Mononuclear cell (primary cell): ENCODE data around the gene KMT5B. TPM values are rescaled to one million over a fixed set of nuclear protein-coding genes. Genes with fewer than 3 reads are reported as not detected.

Experiments used
- H3K27me3 ChIP-seq: 2 replicates; pipeline ENCODE4 v1.6.0; 2011; ENCODE audit warnings: low read length, control low read depth; ENCODE audit not compliant: insufficient read depth
- H3K4me1 ChIP-seq: 2 replicates; pipeline ENCODE4 v1.5.1; 2011; ENCODE audit warnings: mild to moderate bottlenecking, low read length, control low read depth; ENCODE audit not compliant: insufficient read depth
- H3K4me3 ChIP-seq: 2 replicates; pipeline ENCODE4 v1.5.1; 2011; ENCODE audit warnings: mild to moderate bottlenecking, low read length, moderate library complexity
- H3K9me3 ChIP-seq: 2 replicates; pipeline ENCODE4 v1.5.1; 2011; ENCODE audit warnings: low read depth, mild to moderate bottlenecking, control low read depth, low read length
- total RNA-seq: library from RNA; depleted of rRNA; stranded (reverse); fragments of >200 nt; gene quantifications from one replicate; pipeline ENCODE4 v1.2.3, GENCODE V29; 2012

Gene KMT5B
- total RNA-seq, 1 donor = 20.0 TPM

GRCh38 chr11:68113986-68114385 lies 99.1 kb downstream of the KMT5B start:
- peaks cover 19% of the 10 kb centered on the region for H3K4me1 ChIP-seq
- H3K9me3 ChIP-seq = no peaks in the 10 kb centered on the region
- H3K4me3 ChIP-seq = no peak overlapping the region
- H3K27me3 ChIP-seq = no peaks in the 10 kb centered on the region

- no peaks in the 10 kb centered on the region for H3K9me3 ChIP-seq
- H3K4me3 ChIP-seq = no peak overlapping the region
- H3K4me1 ChIP-seq = no peaks in the 10 kb centered on the region
- H3K27me3 ChIP-seq = no peaks in the 10 kb centered on the region
Measured at GRCh38 chr11:68107689-68108088, 105.4 kb downstream of the KMT5B start.

- Histone ChIP-seq H3K9me3 (no peaks in the 10 kb centered on the region), H3K4me1 (no peaks in the 10 kb centered on the region), H3K4me3 (no peak overlapping the region), H3K27me3 (no peaks in the 10 kb centered on the region)
Measured at GRCh38 chr11:68106165-68106940, 106.7 kb downstream of the KMT5B start.

Other genes starting within 250 kb of the KMT5B start
- 62.7 TPM for gene UNC93B1, start 209.2 kb downstream of the KMT5B start, total RNA-seq
- 19.6 TPM for gene ALDH3B1, start 203.0 kb downstream of the KMT5B start, total RNA-seq
- 22.1 TPM for gene NDUFS8, start 182.6 kb downstream of the KMT5B start, total RNA-seq
- 213 TPM for gene TCIRG1, start 174.3 kb downstream of the KMT5B start, total RNA-seq
- gene CHKA, start 91.9 kb downstream of the KMT5B start, total RNA-seq = 23.1 TPM
- 4.4 TPM for gene C11orf24, start 58.7 kb upstream of the KMT5B start, total RNA-seq
- 0.42 TPM for gene LRP5, start 99.3 kb upstream of the KMT5B start, total RNA-seq
- 232 TPM for gene PPP6R3, start 247.5 kb upstream of the KMT5B start, total RNA-seq